NCI-H2081 (cell line): ENCODE measurements around the gene NAT14.
A peak's percentile ranks its signal among the peaks of the same experiment; 100 is the strongest.

Experiments used
- DNase-seq, 2 experiments: peaks; one replicate each; lab custom pipeline; 2025; lab: John Stamatoyannopoulos, UW

The NAT14 gene

DNA sequence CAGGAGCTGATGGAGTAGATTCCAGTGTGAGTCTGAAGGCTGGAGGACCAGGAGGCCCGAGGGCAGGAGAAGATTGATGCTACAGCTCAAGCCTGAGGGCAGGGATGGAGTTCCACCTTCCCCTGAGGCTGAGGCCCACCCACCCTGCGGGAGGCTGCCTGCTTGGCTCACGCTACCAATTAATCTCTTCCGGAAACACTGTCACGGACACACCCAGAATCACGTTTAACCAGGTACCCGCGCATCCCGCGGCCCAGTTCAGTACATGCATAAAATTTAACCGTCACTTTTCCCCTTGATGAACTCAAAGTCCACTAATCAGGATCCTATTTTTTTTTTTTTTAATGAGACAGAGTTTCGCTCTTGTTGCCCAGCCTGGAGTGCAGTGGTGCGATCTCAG is 13.7 kb upstream of the NAT14 start:
- no peak for DNase-seq

DNA sequence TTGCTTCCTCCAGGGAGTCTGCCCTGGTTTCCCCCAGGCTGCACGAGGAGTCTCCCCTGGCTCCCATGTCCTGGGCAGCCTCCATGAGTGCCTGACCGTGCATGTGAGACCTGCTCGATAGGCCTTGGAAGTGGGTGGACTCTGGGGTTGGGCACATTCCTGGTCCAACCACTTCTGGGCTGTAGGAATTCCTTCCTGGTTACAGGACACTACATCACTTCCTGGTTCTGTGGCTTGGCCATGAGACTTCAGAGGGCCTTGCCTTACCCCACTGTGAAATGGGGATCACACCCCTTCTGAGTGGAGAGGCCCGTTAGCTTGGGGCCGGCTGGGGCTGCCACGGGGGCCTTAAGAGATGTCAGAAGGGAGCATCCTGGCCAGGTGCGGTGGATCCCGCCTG is 12.5 kb upstream of the NAT14 start:
- DNase-seq = no peak

DNA sequence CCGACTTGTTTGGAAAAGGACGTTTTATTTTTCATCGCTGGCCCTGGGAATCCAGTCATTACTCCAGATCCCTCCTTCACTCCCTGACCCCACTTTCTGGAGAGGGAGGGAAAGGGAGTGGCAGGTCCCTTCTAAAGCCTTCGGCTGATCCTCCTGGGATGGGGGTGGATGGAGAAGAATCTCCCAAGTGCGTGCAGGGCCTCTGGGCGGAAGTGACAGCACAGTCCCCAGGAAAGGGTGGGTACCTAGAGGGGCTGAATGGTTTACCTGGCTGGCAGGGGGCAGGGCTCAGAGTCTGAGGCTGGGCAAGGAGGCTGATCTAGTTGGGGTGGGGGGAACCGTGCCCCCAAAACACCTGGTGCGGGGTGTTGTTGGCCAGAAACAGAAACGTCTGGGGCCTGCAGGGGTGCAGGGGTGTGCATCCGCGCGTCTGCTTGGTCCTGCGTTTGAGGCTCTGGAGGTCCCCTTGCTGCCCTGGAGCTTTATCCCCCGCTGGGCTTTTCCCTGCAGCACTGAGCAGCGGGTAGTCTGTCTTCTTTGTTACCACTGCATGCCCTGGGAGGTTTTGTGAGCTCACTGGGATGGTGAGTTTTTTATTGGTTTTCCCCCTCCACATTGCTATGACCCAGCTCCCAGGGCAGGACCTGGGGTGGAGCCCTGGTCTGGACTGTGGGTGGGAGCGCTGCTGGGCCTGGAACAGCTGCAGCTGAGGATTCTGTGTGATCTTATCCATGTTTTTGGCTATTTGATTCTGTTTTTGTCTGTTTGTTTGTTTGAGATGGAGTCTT is 11.6 kb upstream of the NAT14 start:
- no peak for DNase-seq

DNA sequence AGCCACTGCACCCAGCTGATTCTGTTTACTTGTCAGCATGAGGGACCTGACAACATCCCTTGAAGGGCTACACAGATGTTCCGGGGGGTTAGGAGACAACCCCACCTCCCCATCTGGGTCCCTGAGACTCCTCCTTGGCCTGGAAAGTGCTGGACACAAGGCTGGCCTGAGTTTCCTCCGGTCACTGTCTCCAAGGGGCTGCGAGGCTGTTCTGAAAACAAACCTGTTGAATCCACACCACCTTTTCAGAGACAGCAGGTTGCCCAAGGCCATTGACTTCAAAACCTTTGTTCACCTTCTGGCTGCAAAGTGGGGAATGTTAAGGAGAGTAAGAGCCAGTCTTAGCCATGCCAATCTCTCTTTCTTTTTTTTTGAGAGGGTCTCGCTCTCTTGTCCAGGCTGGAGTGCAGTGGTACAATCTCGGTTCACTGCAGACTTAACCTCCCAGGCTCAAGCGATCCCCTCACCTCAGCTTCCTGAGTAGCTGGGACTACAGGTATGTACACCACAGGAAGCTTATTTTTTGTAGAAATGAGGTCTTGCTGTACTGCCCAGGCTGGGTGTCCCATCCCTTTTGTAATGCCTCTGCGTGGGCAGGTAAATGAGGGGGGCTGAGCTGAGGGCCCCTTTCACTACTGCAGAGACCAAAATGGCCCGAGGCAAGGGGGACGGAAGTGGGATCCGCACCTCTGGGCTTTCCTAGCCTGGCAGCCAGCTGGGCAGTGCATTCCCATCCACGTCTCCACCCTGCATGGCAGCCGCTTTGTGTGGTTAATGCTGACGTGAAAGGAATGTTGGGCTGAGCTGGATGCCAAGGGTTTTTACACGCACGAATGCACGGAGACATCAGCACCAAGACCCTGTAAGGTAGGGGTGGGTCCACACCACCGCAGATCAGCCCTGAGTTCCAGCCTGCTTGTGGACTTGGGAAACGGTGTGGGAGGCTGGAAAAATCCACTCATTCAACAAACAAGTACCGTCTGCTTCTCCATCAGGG is 10.4 kb upstream of the NAT14 start:
- no peak for DNase-seq

DNA sequence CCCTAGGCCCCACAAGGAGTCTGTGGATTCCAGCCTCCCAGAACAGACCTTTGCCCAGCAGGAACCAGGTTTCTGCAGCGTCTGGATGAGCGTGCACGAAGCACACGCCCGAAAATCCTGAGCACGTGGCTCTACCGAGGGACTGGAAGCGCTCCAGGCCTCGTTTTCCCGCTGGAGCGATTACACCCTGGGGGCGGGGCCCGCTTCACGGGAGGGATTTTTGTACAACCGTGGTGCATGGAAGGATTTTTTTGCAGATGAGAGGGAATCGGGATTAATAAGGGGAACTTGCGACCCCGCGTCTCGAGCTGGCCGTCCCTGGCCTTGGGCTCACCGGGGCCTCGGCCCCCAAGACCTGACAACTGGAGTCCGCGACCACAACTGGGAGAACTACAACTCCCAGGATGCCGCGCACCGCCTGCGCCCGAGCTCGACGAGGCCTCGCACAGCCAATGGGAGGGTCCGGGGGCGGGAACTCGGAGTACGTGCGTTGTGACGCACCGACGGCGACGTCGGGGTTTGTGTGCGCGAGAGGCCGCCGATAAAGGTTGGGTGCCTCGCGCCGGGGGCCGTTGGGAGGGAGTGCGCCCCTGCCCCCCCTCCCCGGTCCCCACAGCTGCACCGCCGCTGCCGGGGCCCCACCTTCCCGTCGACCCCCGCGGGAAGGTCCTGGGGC is 8.8 kb upstream of the NAT14 start, which contains the start of gene ZNF628:
ZNF628 (plus strand) TSS at position 518 of the 676 bp plus-strand sequence. CDS start 3,294 bp downstream, outside the sequence.
- peak; percentile 98 for DNase-seq

DNA sequence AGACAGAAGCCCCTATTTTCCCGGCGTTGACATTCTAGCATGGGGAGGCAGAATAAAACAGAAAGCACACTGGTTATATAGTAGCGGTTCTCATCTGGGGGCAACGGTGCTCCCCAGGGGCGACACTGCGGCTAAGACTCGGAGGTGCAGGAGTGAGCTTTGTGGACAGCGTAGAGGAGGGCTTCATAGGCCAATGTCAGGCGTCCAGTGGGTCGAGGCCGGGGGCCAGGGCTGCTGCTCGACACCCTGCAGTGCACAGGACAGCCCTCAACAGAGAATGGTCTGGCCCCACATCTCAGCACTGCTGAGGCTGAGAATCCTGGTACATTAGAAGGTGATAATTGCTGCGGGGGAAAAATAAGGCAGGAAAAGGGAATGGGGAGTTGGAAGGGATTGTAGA is 7.1 kb upstream of the NAT14 start:
- DNase-seq = no peak

DNA sequence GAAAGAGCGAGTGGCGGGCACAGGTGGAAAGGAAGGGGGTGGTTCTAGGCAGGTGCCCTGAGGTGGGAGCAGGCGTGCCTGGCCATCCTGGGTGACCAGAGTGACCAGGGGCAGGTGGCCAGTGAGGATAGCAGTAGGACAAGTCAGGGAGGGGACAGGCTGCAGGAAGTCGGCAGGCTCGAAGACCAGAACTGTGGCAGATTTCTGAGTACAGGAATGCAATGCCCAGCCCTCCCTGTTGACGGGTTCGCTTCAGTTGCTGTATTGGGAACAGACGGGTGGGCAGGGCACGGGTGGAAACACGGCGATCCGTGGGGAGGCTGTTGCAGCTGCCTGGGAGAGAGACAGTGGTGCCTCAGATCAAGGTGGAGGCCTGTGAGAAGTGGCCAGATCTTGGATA is 6.6 kb upstream of the NAT14 start:
- DNase-seq = no peak

DNA sequence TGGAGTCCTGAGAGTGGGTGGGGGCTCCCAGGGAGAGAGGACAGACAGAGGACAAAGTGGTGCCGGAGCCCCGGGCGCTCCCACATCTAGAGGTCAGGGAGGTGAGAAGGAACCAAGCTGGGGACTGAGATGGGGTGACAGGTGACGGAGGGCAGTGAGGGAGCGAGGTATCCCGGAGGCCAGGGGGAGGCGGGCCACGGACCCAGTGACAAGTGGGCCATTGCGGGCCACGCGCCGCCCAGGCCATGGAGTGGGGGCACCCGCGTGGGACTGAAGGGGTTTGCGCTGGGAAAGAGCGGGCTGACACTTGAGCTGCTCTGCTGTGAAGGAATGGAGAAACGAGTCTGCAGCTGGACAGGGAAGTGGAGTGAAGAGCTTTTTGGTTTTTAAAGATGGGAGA is 5.9 kb upstream of the NAT14 start:
- no peak for DNase-seq

DNA sequence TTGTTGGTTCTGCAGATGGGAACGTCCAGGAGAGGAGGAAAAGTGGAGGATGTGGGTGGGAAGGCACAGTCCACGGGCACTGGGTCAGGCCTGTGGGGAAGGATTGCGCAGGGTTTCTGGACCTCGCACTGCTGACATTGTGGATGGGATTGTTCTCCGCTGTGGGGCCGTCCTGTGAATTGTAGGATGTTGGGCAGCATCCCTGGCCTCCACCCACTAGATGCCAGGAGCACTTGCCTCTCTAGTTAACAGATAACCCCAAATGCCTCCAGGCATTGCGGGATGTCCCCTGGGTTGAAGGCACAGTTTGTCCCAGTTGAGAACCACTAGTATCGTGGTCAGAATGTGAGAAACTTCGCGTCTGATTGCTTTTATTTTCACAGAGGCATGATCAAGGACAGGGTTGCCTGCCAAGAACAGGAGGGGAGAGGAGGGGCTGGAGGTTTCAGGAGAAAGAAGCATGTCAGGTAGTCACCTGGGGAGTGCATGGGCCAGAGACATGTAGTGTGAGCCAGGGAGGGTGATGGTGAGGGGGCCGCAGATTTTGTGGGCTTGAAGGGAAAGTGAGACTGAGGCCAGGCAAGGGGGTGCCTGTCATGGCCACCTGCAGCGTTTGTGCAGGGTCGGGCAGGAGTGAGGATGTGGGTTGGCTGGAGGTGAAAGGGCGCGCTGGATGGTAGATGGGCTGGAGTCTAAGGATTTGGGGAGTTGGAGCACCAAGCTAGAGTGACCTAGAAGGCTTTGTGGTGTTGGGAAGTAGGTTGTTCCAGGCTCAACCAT is 5.3 kb upstream of the NAT14 start:
- DNase-seq = no peak

DNA sequence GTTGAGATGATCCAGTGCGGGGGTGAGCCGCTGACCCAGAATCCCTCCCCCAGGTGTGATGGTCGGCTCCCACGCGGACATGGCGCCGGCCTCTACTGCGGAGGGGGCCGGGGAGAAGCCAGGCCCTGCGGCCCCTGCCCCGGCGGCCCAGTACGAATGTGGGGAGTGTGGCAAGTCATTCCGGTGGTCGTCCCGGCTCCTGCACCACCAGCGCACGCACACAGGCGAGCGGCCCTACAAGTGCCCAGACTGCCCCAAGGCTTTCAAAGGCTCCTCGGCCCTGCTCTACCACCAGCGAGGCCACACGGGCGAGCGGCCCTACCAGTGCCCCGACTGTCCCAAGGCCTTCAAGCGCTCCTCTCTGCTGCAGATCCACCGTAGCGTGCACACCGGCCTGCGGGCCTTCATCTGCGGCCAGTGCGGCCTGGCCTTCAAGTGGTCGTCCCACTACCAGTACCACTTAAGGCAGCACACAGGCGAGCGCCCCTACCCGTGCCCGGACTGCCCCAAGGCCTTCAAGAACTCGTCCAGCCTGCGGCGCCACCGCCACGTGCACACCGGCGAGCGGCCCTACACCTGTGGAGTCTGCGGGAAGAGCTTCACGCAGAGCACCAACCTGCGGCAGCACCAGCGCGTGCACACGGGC is 3.7 kb upstream of the NAT14 start:
- DNase-seq = no peak

DNA sequence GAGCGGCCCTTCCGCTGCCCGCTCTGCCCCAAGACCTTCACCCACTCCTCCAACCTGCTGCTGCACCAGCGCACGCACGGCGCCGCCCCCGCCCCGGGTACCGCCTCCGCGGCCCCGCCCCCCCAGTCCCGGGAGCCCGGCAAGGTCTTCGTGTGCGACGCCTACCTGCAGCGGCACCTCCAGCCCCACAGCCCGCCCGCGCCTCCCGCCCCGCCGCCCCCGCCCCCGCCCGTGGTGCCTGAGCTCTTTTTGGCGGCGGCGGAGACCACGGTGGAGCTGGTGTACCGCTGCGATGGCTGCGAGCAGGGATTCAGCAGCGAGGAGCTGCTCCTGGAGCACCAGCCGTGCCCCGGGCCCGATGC is 3.2 kb upstream of the NAT14 start:
- DNase-seq = no peak

DNA sequence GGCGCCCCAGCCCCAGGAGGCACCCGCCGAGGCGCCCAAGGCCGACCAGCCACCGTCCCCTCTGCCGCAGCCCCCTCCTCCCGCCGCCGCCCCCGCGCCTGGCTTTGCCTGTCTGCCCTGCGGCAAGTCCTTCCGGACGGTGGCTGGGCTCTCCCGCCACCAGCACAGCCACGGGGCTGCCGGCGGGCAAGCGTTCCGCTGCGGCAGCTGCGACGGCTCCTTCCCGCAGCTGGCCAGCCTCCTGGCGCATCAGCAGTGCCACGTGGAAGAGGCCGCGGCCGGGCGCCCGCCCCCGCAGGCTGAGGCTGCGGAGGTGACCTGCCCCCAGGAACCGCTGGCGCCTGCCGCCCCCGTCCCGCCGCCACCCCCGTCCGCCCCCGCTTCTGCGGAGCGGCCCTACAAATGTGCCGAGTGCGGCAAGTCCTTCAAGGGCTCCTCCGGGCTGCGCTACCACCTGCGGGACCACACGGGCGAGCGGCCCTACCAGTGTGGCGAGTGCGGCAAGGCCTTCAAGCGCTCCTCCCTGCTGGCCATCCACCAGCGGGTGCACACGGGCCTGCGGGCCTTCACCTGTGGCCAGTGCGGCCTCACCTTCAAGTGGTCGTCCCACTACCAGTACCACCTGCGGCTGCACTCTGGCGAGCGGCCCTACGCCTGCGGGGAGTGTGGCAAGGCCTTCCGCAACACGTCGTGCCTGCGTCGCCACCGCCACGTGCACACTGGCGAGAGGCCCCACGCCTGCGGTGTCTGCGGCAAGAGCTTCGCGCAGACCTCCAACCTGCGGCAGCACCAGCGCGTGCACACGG is 2.6 kb upstream of the NAT14 start:
- DNase-seq = no peak

DNA sequence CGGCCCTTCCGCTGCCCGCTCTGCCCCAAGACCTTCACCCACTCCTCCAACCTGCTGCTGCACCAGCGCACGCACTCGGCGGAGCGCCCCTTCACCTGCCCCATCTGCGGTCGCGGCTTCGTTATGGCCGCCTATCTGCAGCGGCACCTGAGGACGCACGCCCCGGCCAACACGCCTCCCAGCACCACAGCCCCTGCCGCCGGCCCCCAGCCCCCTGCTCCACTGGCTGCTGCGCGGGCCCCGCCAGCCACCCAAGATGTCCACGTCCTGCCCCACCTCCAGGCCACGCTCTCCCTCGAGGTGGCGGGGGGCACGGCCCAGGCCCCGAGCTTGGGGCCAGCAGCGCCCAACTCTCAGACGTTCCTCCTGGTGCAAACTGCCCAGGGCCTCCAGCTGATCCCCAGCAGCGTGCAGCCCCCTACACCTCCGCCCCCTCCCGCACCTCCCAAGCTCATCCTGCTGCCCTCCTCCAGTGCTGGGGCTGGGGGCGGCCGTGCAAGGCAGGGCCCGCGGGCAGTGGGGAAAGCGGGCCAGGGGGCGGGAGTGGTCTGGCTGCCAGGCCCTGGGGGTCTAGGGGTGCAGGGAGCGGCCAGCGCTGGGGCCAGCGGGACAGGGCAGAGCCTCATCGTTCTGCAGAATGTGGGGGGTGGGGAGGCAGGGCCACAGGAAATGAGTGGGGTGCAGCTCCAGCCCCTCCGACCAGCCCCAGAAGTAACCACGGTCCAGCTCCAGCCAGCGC is 1.9 kb upstream of the NAT14 start:
- no peak for DNase-seq

DNA sequence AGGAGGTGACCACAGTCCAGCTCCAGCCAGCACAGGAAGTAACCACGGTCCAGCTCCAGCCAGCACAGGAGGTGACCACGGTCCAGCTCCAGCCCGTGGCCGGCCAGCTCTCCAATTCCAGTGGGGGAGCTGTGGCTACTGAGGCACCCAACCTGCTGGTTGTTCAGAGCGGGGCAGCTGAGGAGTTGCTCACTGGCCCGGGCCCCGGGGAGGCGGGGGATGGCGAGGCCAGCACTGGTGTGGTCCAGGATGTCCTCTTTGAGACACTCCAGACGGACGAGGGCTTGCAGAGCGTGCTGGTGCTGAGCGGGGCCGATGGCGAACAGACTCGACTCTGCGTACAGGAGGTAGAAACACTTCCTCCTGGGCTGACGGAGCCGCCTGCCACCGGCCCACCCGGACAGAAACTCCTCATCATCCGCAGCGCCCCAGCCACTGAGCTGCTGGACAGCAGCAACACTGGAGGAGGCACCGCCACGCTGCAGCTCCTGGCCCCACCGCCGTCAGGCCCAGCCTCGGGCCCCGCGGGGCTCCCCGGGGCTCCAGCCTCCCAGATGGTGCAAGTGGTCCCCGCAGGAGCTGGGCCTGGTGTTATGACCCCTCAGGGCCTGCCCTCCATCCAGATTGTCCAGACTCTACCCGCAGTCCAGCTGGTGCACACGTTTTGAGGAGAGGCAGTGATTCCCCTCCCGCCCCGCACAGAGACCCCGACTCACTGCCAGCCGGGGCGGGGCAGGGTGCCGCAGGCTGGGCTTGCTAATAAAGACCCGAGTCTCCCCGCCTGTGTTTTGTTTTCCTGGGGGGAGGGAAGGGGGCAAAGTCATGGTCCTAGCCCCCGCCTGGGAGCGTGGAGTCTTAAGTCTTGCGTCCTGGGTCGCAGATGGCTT is 1.0 kb upstream of the NAT14 start:
- no peak for DNase-seq

DNA sequence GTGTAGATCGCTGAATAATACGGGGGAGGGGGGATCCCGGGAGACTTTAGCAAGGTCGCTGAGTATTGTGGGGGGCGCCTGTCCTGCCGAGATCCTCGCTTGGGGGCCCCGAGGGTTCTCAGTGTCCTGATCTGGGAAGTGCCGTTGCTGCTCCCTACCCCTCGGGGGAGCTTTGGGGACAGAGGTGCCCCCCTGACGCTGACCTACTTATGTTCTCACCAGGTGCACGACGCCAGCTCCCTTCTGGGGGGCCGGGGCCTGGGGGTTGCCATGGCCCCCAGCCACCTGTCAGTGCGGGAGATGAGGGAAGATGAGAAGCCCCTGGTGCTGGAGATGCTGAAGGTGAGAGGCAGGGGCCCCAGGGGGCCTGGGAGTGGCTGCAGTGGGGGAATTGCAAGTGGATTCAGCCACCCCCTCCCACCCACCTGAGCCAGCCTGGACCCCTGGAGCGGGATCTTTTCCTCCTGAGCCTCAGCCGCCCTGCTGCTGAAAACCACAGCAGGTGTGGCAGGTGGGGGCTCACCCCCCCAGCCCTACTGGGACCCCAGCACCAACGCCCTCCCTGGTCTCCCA is 537 bp downstream of the NAT14 start:
- peak in 1 of 2 experiments; percentile 36 for DNase-seq

DNA sequence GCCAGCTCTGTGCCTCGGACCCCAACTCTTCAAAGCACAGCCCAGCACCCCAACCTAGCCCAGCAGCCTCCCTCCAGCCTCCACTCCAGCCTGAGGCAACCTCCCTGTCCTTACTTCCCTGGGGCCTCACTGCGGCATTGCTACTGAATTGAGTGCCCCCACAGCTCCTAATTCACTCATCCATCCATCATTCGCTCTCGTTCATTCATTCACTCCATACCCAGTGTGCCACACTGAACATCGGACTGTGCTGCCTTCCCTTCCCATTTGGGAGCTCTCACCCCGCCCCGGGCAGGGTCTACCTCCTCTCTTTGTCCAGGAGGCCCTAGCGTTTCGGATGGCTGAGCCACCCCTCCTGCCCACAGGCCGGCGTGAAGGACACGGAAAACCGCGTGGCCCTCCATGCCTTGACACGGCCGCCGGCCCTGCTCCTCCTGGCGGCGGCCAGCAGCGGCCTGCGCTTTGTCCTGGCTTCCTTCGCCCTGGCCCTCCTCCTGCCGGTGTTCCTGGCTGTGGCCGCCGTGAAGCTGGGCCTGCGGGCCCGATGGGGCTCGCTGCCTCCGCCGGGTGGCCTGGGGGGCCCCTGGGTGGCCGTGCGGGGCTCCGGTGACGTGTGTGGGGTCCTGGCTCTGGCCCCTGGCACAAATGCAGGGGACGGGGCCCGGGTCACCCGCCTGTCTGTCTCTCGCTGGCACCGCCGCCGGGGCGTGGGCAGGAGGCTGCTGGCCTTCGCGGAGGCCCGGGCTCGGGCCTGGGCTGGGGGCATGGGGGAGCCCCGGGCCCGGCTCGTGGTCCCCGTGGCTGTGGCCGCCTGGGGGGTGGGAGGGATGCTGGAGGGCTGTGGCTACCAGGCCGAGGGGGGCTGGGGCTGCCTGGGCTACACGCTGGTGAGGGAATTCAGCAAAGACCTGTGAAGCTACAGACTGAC is 1.3 kb downstream of the NAT14 start:
- no peak for DNase-seq
